PC-9 (cell line): ENCODE measurements around the gene SLC36A3. TPM values are rescaled to one million over a fixed set of nuclear protein-coding genes. Genes with fewer than 3 reads are reported as not detected.

Source experiments
- BruUV-seq: library from RNA; stranded (reverse); fragments of 400-500 nt; replicated peaks from 2 replicates; lab custom pipeline; 2021; lab: Mats Ljungman, UMichigan
- CTCF ChIA-PET: fragments of 300-600 bp; sonication (Branson Sonifier 250); formaldehyde crosslinking; loops from one replicate; lab custom pipeline; 2022; ENCODE audit warnings: antibody characterized with exemption; lab: Charles Lee
- POLR2A ChIA-PET: fragments of 300-600 bp; sonication (Branson Sonifier 250); formaldehyde crosslinking; loops from one replicate; lab custom pipeline; 2022; ENCODE audit warnings: antibody characterized with exemption; ENCODE audit not compliant: unreplicated experiment; lab: Charles Lee
- DNase-seq, 2 experiments: peaks; one replicate each; pipeline versions ENCODE4 v3.0.0 to v3.0.0-alpha.2; 2015 to 2022; ENCODE audit warnings: mixed read lengths in 1 of 2
- H2AFZ ChIP-seq: fragments of 200-600 bp; sonication (generic); 2 replicates; pipeline ENCODE4 v1.8.1; 2017; ENCODE audit warnings: antibody characterized with exemption
- H3F3A ChIP-seq: fragments of 200-600 bp; sonication (generic); 2 replicates; pipeline ENCODE4 v1.8.1; 2017; ENCODE audit warnings: antibody characterized with exemption, mild to moderate bottlenecking, low read depth; ENCODE audit not compliant: insufficient read depth
- H3K27ac ChIP-seq: fragments of 200-600 bp; sonication (generic); 2 replicates; pipeline ENCODE4 v1.6.1; 2016; ENCODE audit warnings: mixed run types
- H3K27me3 ChIP-seq: fragments of 200-600 bp; sonication (generic); 2 replicates; pipeline ENCODE4 v1.6.1; 2016; ENCODE audit warnings: low read depth, mixed run types; ENCODE audit not compliant: insufficient read depth
- H3K36me3 ChIP-seq: fragments of 200-600 bp; sonication (generic); 2 replicates; pipeline ENCODE4 v1.6.1; 2016; ENCODE audit warnings: low read depth, mixed run types
- H3K4me1 ChIP-seq: fragments of 200-600 bp; sonication (generic); replicated peaks from 2 replicates; pipeline ENCODE4 v1.6.1; 2016; ENCODE audit warnings: mixed run types; ENCODE audit not compliant: insufficient read depth
- H3K4me2 ChIP-seq: fragments of 200-600 bp; sonication (generic); 2 replicates; pipeline ENCODE4 v1.6.1; 2017; ENCODE audit warnings: mixed run types
- H3K4me3 ChIP-seq: fragments of 200-600 bp; sonication (generic); 2 replicates; pipeline ENCODE4 v1.6.1; 2016; ENCODE audit warnings: mixed run types
- H3K79me2 ChIP-seq: fragments of 200-600 bp; sonication (generic); 2 replicates; pipeline ENCODE4 v1.6.1; 2017; ENCODE audit warnings: low read depth, mixed run types
- H3K9me2 ChIP-seq: fragments of 200-600 bp; sonication (generic); 2 replicates; pipeline ENCODE4 v1.8.1; 2017; ENCODE audit warnings: mild to moderate bottlenecking; ENCODE audit not compliant: insufficient read depth
- H3K9me3 ChIP-seq: fragments of 200-600 bp; sonication (generic); 2 replicates; pipeline ENCODE4 v1.8.1; 2016; ENCODE audit warnings: low read depth; ENCODE audit not compliant: insufficient read depth
- H4K20me1 ChIP-seq: fragments of 200-600 bp; sonication (generic); 2 replicates; pipeline ENCODE4 v1.8.1; 2017; ENCODE audit not compliant: insufficient read depth
- EZH2 ChIP-seq: fragments of 200-600 bp; sonication (generic); IDR thresholded peaks from 2 replicates; pipeline ENCODE4 v1.8.0; 2017; ENCODE audit warnings: antibody characterized with exemption, low read depth
- intact Hi-C: fragments of 100-400 bp; cut with micrococcal nuclease; formaldehyde crosslinking; loops from one replicate; pipeline ENCODE4 v1.10.0; 2022; ENCODE audit not compliant: unreplicated experiment
- total RNA-seq: library from RNA; stranded (reverse); gene quantifications from 2 replicates; pipeline ENCODE4 v1.2.3, GENCODE V29; 2021
- TF ChIP-seq, protein P1 (sequence below): fragments of 200-600 bp; sonication (generic); conservative IDR thresholded peaks from 2 replicates; pipeline ENCODE4 v1.6.1; 2017; ENCODE audit warnings: mixed run types, antibody characterized with exemption, mild to moderate bottlenecking, moderate library complexity

The SLC36A3 gene
- total RNA-seq, 1 experiment from 2014 or later, result not detected

DNA sequence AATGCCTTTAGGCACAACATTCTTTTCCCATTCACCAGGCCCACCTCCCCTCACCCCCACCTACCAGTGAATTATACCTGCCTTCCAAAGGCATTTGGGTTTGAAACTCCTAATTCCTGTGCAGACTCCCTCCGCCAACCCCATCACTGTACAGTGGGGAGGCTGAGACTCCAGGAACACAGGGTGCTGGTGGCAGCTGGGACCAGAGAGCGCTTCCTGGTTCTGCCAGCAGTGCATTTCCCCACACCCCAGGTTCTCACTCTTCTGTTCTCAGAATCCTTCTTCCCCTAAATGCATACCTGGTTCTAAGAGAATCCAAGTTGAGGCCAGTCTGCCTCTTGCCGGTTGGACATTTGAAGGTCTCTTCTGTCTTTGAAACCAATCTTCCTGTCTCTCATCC lies 22.7 kb upstream of the SLC36A3 start:
- Histone ChIP-seq H3K4me2 (no peak overlapping the region), H3K27ac (no peak overlapping the region), H3K4me1 (no peaks in the 10 kb centered on the region), H3K27me3 (no peaks in the 10 kb centered on the region), H3K4me3 (no peak overlapping the region), H3K9me3 (no peaks in the 10 kb centered on the region), H3K9me2 (no peaks in the 10 kb centered on the region), H4K20me1 (no peaks in the 10 kb centered on the region), H3K36me3 (no peaks in the 10 kb centered on the region), H2AFZ (no peak overlapping the region), H3F3A (no peaks in the 10 kb centered on the region), H3K79me2 (no peaks in the 10 kb centered on the region)
- TF ChIP-seq, protein P1, sequence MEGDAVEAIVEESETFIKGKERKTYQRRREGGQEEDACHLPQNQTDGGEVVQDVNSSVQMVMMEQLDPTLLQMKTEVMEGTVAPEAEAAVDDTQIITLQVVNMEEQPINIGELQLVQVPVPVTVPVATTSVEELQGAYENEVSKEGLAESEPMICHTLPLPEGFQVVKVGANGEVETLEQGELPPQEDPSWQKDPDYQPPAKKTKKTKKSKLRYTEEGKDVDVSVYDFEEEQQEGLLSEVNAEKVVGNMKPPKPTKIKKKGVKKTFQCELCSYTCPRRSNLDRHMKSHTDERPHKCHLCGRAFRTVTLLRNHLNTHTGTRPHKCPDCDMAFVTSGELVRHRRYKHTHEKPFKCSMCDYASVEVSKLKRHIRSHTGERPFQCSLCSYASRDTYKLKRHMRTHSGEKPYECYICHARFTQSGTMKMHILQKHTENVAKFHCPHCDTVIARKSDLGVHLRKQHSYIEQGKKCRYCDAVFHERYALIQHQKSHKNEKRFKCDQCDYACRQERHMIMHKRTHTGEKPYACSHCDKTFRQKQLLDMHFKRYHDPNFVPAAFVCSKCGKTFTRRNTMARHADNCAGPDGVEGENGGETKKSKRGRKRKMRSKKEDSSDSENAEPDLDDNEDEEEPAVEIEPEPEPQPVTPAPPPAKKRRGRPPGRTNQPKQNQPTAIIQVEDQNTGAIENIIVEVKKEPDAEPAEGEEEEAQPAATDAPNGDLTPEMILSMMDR, result no peak
- TF ChIP-seq EZH2, result no peak
- BruUV-seq, result no TSS peak
- ChIA-PET CTCF (no interaction called here), POLR2A (no interaction called here)
- DNase-seq, result no peak
- intact Hi-C loops, result no loop called here

GRCh38 chr5:151320481-151320880 lies 16.9 kb upstream of the SLC36A3 start:
- no peaks in the 10 kb centered on the region for H3K27me3 ChIP-seq
- intact Hi-C loops, result no loop called here
- no peaks in the 10 kb centered on the region for H3F3A ChIP-seq
- BruUV-seq, result no TSS peak
- H2AFZ ChIP-seq, result no peak overlapping the region
- no peaks in the 10 kb centered on the region for H3K36me3 ChIP-seq
- no peak overlapping the region for H3K27ac ChIP-seq
- no peaks in the 10 kb centered on the region for H3K4me1 ChIP-seq
- ChIA-PET POLR2A (no interaction called here), CTCF (no interaction called here)
- H3K79me2 ChIP-seq, result no peaks in the 10 kb centered on the region
- DNase-seq, result no peak
- TF ChIP-seq, protein P1, result no peak
- no peak for TF ChIP-seq EZH2
- no peaks in the 10 kb centered on the region for H3K9me3 ChIP-seq
- no peaks in the 10 kb centered on the region for H3K9me2 ChIP-seq
- no peak overlapping the region for H3K4me2 ChIP-seq
- H3K4me3 ChIP-seq, result no peak overlapping the region
- no peaks in the 10 kb centered on the region for H4K20me1 ChIP-seq

GRCh38 chr5:151318850-151319732 lies 15.5 kb upstream of the SLC36A3 start:
- Histone ChIP-seq H2AFZ (no peak overlapping the region), H3K9me2 (no peaks in the 10 kb centered on the region), H3K27me3 (peaks cover 5% of the 10 kb centered on the region; the same call in 1 of the 2 replicates), H3K9me3 (no peaks in the 10 kb centered on the region), H3F3A (no peaks in the 10 kb centered on the region), H4K20me1 (no peaks in the 10 kb centered on the region), H3K36me3 (no peaks in the 10 kb centered on the region), H3K4me1 (no peaks in the 10 kb centered on the region), H3K4me2 (no peak overlapping the region), H3K27ac (no peak overlapping the region), H3K4me3 (no peak overlapping the region), H3K79me2 (no peaks in the 10 kb centered on the region)
- ChIA-PET CTCF (no interaction called here), POLR2A (no interaction called here)
- no peak for DNase-seq
- TF ChIP-seq, protein P1, result peak; percentile 40; the same call in 1 of the 2 replicates
- TF ChIP-seq EZH2, result no peak
- intact Hi-C loops, result loop anchor here (5.0 kb wide), 2 partner anchors 317 to 517 kb away; no protein-coding TSS in a partner anchor
- no TSS peak for BruUV-seq
